ENCODE measurements around the gene UBE2E2.

UBE2E2 gene

DNA sequence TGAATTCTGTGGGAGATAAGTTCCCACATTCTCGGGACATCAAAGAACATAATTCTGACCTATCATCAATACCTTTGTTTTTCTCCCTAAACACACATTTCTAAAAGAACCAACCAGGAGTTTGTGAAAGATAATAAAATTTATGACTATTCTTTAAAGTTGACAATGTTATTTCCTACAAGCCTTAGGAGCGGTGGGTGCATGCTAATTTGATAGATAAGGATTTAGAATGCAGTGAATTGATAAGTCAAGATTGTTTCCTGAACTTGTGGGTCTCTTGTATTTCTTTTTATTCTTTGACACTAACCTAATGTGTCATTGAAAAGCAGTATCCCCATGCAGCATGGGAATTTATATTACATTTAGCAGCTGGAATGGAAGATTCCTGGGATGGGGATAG lies 10.3 kb upstream of the UBE2E2 start:
- in situ Hi-C loops (cut with MboI; ENCODE audit: low sequenced_read_pairs) = no loop called here

DNA sequence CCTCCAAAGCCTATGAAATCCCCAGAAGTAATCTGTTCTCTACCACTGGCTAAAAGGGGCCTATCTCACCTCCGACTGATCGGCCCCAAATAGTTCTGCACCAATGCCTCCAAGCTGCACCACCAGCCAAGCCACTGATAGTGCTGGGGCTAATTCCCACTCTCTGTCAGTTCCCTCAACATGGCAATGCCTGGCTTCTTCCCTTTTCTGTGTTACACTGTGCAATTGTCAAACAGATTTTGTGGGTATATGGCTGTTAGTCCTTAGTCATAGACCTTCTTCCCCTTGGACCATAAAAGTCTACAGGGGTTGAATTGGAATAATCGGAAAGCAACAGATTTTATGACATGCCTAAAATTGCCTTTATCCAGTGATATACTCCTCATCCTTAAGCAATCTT lies 9.3 kb upstream of the UBE2E2 start:
- in situ Hi-C loops (cut with MboI; ENCODE audit: low sequenced_read_pairs) = no loop called here

DNA sequence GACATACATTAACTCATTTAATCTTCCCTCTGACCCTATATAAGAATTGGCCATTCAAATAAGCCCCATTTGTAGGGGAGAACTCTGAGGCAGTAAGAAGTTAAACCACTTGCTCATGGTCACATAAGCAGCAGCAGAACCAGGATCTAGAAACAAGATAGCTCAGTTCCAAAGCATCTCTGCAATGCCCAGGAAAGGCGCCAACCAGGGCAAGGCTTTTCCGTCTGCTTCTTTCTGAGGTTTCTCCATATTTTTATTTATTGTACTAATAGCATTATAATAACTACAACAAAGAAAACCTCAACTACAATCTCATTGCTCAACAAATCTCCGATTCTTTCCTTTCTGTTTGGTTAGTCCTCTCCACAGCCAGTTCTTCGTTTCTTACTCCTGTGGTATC lies 4.3 kb upstream of the UBE2E2 start:
- in situ Hi-C loops (cut with MboI; ENCODE audit: low sequenced_read_pairs) = no loop called here

DNA sequence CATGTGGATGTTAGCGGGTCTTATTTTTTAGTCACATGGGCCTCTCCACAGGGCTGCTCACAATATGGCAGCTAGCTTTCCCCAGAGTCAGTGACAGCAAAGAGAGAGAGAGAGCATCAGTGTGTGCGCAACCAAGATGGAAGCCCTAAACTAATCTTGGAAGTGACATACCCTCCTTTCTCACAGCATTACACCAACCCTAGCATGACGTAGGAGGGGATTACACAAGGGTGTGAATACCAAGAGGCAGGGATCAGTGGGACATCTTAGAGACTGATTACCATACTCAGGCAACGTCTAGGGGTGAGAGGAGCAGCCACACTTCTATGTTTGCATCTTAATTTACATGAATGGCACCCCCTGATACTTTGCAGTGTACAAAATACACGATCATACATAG lies 3.5 kb upstream of the UBE2E2 start:
- in situ Hi-C loops (cut with MboI; ENCODE audit: low sequenced_read_pairs) = no loop called here

DNA sequence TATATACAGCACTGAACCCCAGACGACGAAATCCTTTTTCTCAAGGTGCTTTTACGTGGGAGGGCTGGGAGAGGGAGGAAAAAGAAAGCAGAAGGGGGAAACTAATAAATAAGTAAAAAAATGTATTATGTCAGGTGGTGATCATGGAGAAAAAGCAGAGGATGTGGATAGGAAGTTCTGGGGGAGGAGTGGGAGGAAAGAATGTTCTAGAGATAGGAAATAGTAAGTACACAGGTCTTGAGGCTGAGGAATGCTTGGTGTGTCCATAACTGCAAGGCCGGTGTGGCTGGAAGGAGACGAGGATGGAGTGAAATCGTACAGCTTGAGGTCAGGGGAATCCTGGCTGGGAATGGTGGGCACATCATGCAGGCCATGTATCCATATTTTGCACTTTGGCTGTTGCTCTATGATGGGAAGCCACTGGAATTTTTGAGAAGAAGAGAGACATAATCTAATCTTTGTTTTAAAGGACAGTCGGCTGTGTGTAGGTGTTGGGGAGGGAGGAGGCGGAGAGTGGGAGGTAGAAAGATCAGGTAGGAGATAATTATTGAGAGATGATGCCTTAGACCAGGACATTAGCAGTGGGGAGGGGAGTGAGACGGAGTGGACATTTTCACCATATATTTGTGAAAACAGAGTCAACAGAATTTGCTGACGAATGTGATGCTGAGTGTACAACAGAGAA lies 1.8 kb upstream of the UBE2E2 start:
- in situ Hi-C loops (cut with MboI; ENCODE audit: low sequenced_read_pairs) = no loop called here

DNA sequence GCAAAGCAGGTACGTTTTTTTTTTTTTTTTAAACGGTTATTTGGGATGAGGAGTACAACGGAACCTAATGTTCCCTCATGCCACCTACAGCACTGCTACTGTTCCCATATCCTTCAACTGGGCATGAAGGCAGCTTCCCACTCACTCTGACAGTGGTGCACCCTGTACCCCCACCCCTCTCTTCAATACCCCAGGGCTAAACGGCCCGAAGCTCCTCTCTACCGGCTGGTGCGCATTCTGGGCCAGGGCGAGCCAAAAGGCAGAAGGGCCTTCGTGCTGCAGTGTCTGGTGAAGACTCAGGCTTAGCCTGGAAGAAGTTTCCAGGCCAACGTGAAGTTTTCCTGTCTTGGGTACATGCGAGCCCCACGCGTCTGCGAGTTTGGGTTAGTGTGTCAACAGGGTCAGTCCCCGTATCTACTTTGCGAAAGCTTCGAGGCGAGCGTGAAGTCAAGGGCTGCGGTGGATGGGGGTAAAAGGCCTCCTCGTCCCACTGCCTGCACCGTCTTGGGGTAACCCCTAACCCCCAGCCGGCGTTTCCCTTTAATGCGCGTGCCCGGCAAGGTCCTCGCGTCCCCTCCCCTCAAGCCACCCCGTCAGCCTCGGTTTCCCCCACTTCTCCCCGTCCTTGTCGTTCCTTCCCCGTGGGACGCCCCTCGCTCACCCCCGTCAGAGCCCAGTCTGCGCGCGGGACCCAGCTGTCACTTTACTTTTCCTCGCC lies 765 bp upstream of the UBE2E2 start:
- in situ Hi-C loops (cut with MboI; ENCODE audit: low sequenced_read_pairs) = no loop called here

DNA sequence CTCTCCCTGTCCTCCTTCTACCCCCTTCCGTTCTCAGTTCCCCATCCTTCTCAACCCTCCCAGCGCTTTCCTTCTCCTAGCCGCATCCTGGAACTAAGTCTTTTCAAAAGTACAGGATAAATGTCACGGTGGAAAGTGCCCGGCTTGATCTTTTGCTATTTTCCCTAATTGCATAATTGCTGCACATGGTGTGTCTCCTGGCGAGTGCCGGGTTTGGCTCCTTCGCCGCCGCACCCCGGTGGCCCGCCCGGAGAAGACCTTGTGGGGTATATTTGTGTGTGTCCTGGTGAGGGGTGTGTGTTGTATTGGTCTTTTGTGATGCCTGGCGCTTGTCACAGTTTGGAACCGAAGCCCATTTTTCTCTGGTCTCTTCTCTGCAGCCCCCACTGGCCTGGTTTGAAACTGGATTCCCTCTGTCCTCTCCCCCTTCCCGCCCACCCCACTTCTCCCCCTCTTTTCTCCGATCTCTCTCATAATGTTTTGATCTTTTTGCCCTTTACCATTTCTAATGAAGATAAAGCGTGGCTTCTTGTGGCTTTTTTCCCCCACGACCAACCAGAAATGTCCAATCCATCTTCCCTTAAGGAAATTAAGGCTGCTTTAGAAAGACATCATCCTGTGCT lies 692 bp downstream of the UBE2E2 start:
- in situ Hi-C loops (cut with MboI; ENCODE audit: low sequenced_read_pairs) = no loop called here

DNA sequence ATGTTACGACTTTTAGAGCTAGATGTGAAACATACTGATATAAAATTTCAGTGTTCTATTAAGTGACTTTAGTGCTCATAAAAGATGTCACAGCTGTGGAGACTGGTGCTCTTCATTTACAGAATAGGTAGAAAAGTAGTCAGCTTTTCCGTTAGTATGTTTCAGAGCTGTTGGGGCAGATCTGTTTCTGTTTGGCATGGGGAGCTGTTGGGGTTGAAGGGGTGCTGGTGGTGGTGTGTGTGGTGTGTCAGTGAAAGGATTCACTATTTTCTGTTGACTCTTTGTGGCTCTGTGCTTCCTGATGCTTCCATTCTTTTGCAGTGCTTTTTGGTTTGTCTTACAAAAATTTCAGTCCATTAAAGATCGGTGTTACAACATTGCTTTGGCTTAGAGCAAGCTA lies 3.2 kb downstream of the UBE2E2 start:
- in situ Hi-C loops (cut with MboI; ENCODE audit: low sequenced_read_pairs) = no loop called here

DNA sequence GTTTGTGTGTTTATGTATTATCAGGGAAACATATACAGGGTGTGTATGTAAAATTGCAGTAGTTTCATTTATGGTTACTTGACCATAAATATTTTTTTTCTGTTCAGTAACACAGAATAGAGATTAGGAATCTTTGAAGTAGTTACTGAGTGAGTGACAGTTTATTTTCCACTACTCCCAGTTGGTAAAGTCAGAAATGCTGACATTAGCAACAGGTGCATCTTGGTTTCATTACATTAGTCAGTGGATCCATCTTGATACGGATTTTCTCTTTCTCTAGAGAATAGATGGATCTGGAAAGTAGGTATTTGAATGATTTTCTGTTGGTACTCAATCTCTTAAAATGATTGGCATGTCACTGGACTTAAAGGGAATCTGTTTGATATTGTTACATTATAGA lies 6.0 kb downstream of the UBE2E2 start:
- in situ Hi-C loops (cut with MboI; ENCODE audit: low sequenced_read_pairs) = no loop called here

DNA sequence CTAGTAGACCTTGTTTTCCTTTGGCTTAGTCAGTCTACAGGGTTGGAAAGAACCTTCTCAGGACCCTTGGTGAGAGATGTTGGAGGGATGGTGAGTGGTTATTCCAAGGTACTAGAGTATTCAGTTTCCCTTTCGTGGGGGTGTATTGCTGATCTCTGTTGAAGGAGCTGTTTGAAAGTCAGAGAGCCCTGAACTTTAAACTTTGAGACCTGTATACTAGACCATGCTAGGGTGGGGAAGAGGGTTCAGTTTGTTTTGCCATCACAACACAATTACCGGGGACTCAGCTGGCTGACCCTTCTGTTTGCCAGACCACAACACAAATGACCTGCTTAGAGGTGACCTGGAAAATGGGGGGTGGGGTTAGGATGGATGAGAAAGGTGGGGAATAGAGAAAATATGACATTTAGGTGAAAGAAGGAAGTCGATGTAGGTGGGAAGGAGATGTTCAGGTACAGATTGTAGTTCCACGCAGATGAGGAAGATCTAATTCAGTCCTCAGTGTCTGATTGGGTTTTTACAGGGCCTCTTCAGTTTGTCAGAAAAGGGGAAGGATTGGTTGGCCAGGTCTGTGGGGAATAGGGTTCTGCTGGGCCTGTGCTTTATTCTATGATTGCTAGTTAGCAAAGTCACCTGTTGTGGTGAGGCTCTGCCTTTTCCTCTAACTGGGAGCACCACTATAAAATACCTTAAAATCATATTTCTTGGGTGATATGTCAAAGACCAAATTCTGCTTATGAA lies 6.8 kb downstream of the UBE2E2 start:
- in situ Hi-C loops (cut with MboI; ENCODE audit: low sequenced_read_pairs) = no loop called here

DNA sequence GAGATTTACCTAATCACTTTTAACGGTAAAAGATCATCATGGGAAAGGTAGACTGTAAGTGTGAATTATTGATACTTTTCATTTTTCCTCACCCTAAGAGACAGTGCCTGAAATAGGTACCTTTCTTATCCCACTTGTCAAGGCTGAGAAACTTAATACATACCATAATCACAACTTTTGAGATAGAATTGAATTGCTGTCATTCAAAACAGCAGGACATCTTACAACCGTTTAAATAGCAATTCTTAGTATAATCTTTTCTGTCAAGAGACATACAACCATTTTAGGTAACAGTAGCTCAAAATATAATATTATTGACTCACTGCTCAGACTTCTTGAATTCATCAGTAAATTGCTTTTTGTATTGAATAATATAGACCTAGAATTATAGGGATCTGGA lies 10.7 kb downstream of the UBE2E2 start:
- in situ Hi-C loops (cut with MboI; ENCODE audit: low sequenced_read_pairs) = no loop called here

DNA sequence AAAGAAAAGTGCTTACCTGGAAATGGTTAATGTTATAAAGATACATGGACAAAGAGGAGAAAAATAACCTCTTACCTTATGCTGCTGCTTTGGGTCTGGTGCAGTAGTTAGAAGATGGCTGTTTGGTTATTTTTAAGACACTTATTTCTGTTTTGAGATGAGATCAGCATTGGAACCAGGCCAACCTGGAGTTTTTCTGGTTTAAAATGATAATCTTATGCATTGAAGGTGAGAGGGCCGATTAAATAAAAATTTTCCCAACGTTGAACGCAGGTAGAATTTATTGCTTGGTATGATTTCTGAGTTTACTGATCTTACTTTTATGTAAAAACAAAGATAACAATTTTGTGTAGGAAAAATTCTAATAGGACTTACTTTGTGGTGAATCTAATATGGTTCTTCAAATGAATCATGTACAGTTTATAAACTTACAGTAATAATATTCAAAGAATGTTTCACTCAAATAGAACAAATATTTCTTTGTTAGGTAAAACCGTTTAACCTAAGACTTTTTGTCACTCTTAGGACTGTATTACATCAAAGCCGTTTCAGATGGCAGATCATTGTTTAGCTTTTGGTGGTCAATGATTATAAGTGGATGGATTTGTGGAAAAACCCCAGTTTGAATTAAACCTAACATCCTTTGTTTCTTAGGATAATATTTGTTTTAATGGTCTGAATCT lies 14.9 kb downstream of the UBE2E2 start:
- in situ Hi-C loops (cut with MboI; ENCODE audit: low sequenced_read_pairs) = no loop called here

DNA sequence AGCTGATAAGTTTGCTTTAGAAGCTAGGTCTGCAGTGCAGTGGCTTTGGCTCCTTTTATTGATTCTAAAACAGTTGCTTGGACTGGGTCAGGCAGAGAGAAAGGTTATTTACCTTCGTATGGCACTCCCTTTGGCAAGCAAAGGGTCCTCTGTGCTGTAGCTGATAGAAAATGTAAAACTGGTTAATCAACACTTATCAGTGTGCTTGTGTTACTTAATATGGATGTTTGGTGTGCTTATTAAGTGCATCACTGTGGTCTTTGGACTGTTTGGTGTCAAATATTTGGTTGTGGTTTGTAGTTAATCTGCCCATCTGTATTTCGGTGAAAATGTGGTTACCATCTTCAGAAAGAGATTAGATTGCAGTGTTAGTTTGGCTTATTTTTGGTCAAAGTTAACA lies 16.0 kb downstream of the UBE2E2 start:
- in situ Hi-C loops (cut with MboI; ENCODE audit: low sequenced_read_pairs) = no loop called here

DNA sequence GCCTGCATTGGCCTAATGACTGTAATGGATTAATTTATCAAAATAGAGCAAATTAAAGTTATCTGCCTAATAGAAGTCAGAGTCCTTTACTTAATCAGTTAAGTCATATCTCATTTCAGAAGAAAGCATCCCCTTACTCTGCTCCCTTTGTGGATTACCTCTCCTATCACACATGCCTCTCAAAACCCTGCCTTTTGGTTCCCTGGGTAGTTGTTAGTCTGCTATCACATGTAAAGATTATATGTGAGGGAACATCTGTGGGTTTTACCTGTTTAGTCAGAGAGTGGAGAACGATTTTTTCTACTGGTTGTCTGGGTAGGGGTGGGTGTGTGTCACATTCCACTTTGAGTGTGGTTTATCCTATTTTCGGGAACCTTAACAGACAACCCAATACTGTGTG lies 16.4 kb downstream of the UBE2E2 start:
- in situ Hi-C loops (cut with MboI; ENCODE audit: low sequenced_read_pairs) = no loop called here

DNA sequence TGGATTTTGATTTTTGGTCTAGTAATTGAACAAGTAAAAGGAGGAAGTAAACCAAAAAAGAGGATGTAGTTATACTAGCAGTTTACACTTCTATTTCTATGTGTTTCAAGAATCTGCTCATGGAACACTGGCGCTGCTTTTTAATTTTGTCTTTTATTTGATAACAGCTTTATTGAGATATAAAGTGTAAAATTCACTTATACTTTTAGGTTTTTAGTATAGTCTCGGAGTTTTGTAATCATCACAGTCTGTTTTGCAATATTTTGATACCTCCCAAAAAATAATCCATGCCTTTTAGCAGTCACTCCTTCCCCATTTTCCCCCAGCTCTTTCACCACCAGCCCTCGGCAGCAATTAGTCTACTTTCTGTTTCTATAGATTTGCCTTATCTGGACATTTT lies 18.0 kb downstream of the UBE2E2 start:
- in situ Hi-C loops (cut with MboI; ENCODE audit: low sequenced_read_pairs) = no loop called here

DNA sequence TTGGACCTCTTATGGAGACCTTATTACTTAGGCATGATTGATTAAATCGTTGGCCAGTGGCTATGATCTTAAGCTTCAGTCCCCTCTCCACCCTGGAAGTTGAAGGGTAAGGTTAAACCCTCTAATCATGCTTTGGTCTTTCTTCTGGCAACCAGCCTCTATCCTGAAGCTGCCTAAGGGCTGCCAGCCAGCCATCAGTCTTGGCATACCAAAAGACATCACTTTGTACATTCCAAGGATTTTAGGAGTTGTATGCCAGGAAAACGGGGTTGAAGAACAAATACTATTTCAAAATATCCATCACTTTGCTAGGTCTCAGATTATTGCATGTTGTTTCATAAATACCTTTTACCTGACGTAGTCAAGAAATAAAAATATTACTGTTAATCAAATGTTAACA lies 28.9 kb downstream of the UBE2E2 start:
- in situ Hi-C loops (cut with MboI; ENCODE audit: low sequenced_read_pairs) = no loop called here

DNA sequence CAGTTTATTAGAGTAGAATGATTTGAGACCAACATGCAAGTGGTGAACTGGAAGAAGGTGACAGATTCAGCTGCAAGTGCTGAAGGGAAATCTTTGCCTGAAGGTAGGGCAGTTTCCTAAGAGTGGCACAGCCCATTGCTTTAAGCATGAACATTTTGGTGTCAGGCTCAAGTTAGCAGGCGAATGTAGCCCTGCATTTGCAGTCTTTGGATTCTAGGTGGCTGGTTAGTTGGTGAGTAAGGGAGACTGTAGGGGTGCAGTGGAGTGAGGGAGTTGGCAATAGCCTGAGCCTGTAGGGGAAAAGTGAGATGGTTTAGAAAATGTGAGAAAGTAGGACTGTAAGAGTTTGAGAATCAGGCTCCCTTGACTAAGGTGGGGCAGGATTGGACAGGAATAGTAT lies 29.7 kb downstream of the UBE2E2 start:
- in situ Hi-C loops (cut with MboI; ENCODE audit: low sequenced_read_pairs) = no loop called here

DNA sequence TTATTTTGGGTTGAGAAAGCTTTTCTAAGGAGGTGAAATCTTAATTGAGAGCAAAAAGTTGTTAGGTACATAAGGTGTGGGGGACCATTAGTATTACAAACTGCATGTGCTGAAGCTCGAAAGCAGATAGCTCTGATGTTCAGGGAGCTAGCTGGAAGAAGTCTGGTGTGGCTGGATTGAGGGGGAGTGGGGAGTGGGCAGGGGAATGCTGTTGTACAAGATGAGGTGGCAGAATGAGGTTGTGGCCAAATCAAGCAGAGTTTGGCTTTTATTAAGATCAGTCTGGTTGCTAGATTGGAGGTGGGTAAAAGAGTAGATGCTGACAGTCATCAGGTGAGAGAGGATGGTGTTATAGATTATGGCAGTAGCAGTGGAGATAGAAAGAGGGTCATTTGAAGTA lies 32.1 kb downstream of the UBE2E2 start:
- in situ Hi-C loops (cut with MboI; ENCODE audit: low sequenced_read_pairs) = no loop called here

DNA sequence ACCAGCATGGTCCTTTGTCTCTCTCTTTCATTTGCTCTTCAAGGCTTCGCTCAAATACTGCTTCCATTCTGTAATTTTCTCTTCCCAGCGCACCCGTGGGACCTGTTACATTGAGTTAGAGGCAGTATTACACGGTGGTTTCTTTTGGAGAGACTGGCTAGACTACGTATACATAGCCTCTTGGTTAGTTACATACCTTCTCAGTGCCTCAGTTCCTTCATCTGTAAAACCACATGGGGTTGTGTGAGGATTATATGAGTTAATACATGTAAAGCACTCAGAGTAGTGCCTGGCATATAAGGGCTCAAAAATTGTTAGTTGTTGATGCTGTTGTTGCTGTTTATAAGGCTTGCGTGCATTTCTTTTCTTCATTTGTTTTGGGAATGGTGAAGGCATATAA lies 33.8 kb downstream of the UBE2E2 start:
- in situ Hi-C loops (cut with MboI; ENCODE audit: low sequenced_read_pairs) = no loop called here

DNA sequence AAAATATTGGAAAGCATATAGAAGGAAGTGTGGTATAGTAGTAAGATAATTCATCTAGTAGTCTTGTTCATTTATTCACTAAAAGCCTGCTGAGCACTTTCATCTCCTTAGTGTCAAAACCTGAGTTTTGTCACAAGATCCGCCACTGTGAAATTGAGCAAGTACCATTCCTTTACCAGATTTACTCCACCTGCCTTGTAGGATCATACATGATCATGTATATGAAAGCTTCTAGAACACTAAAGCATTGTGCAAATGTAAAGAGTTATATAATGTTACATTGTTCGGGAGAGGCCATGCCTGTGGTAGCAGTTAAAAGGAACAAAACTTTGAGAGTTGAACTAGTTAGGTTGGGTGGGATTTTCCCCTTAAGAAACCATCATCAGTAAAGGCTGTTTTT lies 35.0 kb downstream of the UBE2E2 start:
- in situ Hi-C loops (cut with MboI; ENCODE audit: low sequenced_read_pairs) = no loop called here

DNA sequence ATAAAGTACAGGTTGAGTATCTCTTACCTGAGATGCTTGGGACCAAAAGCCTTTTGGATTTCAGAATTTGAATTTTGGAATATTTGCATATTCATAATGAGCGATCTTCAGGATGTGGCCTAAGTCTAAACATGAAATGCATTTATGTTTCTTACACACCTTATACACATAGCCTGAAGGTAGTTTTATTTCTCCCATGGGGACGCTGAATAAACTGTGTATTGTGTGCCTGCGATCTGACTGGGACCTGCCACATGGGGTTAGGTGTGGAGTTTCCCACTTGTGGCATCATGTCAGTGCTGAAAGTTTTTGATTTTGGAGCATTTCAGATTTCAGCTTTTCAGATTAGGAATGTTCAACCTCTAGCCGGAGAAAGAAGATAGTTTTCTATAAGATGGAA lies 35.5 kb downstream of the UBE2E2 start:
- in situ Hi-C loops (cut with MboI; ENCODE audit: low sequenced_read_pairs) = no loop called here

Measured in hTERT RPE-1 (cell line).